ENCODE data around the gene LHFPL6.

The LHFPL6 gene

DNA sequence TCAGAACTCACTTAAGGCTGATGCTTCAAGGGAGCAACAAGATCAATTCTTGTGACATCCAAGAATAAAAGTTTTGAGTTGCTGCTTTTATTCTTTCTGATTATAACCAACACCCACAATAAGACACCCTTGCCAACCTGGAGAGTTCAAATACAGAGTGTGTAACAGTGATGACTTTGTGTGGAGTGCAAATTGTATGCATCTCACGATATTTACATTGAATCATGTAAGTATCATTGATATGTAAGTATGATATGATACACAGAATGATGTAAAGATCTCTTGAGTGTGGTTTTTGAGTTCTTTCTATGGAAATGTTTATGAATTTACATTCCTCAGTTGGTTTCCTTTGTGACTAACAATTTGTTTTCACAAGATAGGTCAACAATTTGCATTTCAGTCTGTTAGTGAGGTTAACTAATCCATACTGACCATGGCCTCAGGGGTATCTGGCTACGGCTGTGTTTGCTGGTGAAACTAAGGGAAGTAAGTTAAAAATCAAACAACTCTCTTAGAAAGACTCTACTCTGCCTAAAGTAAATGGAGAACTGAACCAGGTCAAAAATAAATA, 12.4 kb downstream of the LHFPL6 start:
- DNase-seq: no peak

DNA sequence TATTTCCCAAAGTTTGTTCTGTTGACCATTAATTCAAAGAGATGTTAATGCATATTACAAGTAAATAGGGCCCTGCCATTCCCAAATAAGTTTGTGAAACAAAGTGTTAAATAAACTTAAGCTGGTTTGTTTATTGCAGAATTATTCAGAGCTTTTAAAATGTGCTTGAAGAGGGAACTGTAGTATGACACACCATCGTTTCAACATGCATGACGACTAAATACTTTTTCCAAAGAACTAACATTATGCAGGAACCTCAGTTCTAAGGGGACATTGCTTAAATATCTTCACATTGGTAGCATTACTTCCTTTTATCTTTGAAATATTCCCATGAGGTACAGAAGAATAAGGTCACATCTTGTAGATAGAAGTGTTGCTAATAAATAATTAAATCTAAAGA, 14.6 kb downstream of the LHFPL6 start:
- no peak for DNase-seq

DNA sequence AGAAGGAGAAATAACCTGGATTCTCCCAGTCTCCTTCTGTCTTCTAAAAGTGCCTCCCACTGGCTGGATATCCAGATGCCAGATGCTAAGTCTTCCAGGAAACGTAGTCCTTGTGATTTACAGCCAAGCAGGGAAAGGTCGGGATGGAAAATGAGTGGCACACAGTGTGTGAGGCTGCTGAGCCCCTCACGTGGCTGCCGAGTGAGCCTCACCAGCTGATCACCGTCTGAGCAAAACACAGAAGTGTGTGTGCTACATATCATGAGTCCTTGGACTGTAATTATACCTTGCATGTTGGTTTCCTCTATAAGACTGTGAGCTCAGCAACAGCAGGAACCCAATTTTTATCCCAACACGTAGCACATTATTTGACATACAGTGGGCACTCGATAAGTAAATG, 15.1 kb downstream of the LHFPL6 start:
- no peak for DNase-seq

DNA sequence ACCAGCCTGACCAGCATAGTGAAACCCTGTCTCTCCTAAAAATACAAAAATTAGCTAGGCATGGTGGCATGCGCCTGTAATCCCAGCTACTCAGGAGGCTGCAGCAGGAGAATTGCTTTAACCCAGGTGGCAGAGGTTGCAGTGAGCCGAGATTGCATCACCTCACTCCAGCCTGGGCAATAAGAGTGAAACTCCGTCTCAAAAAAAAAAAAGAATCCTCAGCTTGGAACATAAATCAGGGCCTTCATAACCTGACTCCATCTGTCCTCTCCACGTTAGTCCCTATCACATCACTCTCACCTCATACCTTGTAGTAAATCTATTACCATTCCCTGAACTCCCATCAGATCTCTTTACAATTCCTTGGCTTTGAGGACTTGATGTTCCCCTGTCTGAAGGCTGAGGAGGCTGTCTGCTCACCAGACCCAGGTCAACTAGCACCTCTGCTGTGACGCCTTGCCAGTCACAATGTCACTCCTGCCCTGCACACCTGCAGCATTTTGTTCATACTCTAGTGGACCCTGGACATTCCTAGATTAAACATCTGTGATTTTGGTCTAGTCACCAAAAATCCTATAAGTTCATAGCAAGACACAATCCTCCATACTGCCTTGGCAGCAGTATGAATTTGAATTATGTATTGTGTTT, 15.9 kb downstream of the LHFPL6 start:
- no peak for DNase-seq

GRCh38 chr13:39586151-39586550, 16.8 kb downstream of the LHFPL6 start:
- no peak for DNase-seq

- no peak for DNase-seq
Measured at GRCh38 chr13:39585219-39585618, 17.8 kb downstream of the LHFPL6 start.

DNA sequence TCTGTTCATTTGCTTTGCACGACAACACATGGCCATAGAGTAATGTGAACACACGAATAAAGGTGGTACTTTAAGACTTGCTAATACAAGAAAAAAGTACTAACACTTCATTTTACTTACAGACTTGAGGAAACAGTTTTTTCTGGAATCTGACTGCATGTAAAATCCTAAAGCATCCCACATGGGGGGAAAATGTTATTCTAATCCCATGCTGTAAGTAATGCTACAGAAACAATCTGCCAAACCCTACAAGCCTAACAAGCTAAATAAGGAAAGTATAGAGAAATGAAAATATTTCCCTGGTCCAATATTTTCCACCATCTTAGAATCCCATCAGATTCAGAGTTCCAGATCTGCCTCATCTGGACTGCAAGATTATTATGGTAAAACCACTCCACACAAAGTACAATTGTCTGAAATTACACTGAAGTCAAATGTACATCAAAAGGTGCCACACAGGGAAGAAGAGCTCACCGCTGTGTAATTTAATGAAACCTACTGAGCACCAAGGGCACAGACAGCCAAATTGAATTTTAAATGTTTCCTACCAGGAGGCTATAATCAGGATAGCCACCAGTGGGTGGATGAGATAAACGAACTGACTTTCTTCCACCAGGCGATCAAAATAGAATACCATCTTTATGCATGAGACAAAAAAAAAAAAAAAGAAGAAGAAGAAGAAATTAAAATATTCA, 22.0 kb downstream of the LHFPL6 start:
- no peak for DNase-seq

DNA sequence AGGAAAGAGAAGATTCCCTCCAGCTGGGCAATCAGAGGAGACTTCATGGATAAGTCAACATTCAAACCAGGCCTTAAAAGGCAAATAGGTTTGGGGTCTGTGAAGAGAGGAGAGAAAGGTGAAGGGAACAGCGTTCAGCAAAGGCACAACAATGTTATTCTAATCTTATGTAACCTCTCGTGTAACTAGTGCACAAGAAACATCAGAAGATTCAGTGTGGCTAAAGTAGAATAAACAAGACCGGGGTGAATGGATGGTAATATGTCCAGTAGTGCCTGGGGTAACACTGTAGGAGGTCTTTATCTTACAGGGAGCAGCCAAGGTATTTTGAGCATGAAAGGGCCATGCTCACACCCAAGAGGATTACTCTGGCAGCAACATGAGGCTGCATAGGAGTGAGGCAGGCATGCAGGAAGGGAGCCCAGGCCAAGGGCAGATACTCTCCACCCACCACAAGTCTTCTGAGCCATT, 24.1 kb downstream of the LHFPL6 start:
- no peak for DNase-seq

DNA sequence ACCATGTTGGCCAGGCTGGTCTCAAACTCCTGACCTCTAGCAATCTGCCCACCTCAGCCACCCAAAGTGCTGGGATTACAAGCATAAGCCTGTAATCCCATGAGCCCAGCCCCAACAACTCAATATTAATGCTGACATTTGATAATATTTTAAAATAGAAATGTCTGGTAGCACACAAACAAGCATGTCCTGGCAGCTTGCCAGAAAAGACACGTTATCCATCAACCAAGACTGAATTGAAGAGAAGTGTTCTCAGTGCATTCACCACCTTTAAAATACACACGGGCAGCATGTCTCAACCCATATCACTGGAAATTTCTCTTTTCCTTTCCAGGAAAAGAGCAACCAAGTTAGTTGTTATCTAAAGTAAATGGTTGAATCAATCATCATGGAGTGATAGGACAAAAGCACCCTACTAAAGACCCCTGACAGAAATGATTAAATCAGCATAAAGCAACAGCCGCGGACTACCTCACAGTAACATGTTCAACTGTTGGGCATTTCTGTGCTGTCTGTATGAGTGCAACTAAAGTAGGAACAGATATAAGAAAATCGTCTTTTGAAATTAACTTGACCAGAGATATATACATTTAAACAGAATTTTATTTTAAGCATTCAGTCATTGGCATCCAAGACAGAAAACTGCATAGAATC, 25.0 kb downstream of the LHFPL6 start:
- no peak for DNase-seq

- no peak for DNase-seq
Measured at GRCh38 chr13:39577203-39577602, 25.8 kb downstream of the LHFPL6 start.

- DNase-seq: no peak
Measured at GRCh38 chr13:39575641-39576238, 27.3 kb downstream of the LHFPL6 start.

- no peak for DNase-seq
Measured at GRCh38 chr13:39571502-39572092, 31.4 kb downstream of the LHFPL6 start.

DNA sequence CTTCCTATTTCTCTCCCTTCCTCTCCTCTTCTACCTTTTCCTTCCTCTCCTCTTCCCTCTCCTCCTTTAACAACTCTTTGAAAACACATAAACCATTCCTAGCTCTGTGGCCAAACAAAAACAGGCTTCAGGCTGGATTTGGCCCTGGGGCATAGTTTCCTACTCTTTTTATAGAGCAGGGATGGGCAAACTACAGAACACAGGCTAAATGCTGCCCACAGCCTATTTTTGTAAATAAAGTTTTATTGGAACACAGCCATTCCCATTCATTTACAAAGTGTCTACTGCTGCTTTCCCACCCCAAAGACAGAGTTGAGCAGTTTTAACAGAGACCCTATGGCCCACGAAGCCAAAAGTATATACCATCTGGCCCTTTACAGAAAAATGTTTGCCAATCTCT, 35.4 kb downstream of the LHFPL6 start:
- no peak for DNase-seq

DNA sequence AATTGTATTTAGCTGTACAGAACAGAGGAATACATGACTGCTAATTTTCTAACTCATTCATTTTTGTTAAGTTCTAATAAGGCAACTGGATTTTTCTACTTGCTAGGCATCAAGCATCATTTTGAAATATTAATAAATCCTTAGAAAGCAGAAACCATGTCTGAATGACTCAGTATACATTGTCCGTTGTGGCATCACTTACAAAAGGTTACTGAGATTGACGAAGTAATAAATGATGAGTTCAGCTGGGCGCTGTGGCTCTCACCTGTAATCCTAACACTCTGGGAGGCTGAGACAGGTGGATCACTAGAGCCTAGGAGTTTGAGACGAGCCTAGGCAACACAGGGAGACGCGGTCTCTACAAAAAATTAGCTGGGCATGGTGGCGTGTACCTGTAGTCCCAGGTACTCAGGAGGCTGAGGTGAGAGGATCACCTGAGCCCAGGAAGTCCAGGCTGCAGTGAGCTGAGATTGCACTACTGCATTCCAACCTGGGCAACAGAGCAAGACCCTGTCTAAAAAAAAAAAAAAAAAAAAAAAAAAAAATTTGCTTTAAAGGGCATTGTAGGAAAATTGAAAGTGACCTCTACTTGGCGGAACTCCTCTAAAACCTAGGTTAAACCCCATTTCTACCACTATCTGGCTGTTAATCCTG, 36.6 kb downstream of the LHFPL6 start:
- DNase-seq: no peak

DNA sequence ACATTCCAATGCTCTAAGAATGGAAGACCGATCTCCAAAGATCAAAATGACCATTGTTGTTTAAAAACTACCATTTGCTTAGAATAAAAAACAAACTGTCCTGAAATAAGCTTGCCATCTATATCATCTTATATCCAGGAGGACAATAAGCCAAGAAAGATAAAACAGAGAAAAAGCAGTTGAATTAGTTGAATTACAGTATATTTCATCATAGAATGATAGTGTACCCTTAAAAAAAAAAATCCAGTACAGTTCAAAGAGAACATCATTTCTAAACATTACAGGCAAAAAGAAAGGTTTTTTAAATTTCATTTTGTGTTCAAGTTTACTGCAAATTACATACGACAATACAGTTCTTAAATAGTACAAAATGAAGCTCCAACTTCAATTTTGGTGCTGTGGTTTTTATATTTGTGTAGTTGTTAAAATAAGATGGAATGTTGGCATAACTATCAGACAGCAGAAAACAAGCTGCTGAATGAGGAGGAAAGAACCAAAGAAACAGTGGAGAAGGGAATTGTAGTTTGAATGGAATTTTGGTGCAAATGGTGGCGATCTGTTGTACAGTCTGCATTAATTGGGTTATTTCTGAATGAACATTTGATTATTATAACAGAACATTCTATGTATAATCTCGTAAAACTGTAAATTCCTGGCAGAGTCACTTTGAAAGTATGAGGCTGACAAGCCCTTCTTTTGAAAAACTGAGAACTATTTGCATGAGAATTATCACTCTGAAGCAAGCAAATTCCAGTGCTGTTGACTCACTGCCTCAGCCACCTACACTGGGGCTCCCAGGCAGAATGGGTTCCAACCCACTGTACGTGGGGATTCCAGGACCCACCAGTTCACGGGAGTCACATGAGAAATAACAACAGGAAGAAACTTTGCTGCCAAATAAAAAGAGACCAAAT, 37.7 kb downstream of the LHFPL6 start:
- no peak for DNase-seq

GRCh38 chr13:39563470-39563735, 39.6 kb downstream of the LHFPL6 start:
- DNase-seq: no peak

DNA sequence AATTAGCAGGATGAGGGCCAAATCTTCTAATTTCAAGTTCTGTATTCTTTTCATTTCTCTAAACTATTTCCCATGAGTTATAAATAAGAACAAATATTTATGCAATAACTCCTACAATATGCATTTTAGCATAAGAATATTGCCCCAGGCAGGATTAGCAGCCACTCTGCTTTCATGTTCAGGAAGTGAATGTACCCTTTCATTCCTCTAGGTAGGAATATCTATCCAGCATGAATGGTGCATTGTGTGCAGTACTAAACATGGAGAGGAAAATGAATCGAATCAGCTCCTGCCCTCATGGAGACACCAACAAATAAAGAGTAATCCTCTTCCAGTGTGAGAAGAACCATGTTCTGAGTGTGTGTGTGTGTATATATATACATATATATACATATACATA, 41.0 kb downstream of the LHFPL6 start:
- DNase-seq: no peak

DNA sequence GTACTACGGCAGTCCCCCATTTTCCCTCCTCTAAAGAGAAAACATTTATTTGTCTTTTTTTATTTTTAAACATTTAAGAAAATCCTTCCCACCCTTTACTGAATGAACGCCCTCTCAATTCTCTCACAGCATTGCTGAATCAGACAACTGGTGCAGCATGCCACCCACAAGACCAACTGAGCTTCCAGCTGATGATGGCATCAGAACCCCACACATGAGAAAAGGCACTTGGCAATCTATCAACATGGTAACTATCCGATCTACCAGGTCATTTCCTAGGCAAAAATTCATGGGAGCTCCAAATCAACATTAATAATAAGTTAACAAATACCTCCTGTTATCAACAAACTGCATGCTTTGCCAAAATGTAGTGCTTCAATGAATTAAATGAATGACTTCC, 43.1 kb downstream of the LHFPL6 start:
- no peak for DNase-seq

GRCh38 chr13:39557285-39557955, 45.6 kb downstream of the LHFPL6 start:
- DNase-seq: no peak

DNA sequence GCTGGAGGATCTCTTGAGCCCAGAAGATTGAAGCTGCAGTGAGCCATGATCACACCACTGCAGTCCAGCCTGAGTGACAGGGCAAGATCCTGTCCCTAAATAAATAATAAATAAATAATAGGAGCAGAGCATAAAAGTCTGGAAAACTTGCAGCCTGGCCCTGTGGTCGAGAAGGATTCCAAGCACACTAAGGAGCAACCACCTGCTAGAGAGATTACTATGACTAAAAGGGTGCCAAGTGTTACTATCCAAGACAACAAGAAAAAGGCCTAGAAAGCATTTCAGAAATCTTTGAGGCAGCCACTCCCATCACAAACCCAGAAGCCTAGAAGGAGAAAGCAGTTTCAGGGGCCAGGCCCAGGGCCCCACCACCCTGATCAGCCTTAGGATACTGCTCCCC, 46.1 kb downstream of the LHFPL6 start:
- DNase-seq: no peak

GRCh38 chr13:39554371-39554770, 48.6 kb downstream of the LHFPL6 start:
- no peak for DNase-seq
